Heart left ventricle (tissue), 13 donors: ENCODE data around the gene RNF114.

Source experiments
- POLR2A ChIP-seq, 2 donors: fragments of 450-650 bp; IDR thresholded peaks; one replicate each; pipeline ENCODE4 v1.6.1; 2017; ENCODE audit warnings: antibody characterized with exemption in 2 of 2, mild to moderate bottlenecking in 2 of 2, moderate library complexity in 2 of 2
- TF ChIP-seq, protein P1 (sequence below), 12 donors: fragments of 200-600 bp; sonication (generic) in 4 of 12; IDR thresholded peaks; one replicate each; pipeline versions ENCODE4 v1.5.0 to v1.8.0; 2018 to 2022; ENCODE audit warnings: antibody characterized with exemption in 12 of 12, mild to moderate bottlenecking in 5 of 12
- donor health status: ischemic (EF 13 %, LVEDD 7.1; RV severe dilation, severe dysfunction).
- donor health status: DM: no; HTN: yes; CAD: no.
- donor health status: DM: no; HTN: no; CAD: no.
- donor health status: ischemic (EF 25% LVEDD 6.9; RV normal size, moderate dysfunction).
- donor health status: ischemic (EF 25% LVEDD 5.7; RV mildly dilated, moderate dysfunction).
- donor health status: ischemic (EF 35%, LVEDD 5.7; RV mildly dilated, moderate dysfunction).
- donor health status: nonischemic (EF 11% LVEDD 7.7; RV severe dilation, severe dysfunction).
- donor health status: DM: yes; HTN: yes; CAD: no.
- donor health status: PGD.
- donor health status: ischemic (EF 29% LVEDD 5.4; RV normal size, mild dysfunction).
- donor health status: nonischemic (EF 23%, LVEDD 6.1; RV moderate dilation, normal function).

DNA sequence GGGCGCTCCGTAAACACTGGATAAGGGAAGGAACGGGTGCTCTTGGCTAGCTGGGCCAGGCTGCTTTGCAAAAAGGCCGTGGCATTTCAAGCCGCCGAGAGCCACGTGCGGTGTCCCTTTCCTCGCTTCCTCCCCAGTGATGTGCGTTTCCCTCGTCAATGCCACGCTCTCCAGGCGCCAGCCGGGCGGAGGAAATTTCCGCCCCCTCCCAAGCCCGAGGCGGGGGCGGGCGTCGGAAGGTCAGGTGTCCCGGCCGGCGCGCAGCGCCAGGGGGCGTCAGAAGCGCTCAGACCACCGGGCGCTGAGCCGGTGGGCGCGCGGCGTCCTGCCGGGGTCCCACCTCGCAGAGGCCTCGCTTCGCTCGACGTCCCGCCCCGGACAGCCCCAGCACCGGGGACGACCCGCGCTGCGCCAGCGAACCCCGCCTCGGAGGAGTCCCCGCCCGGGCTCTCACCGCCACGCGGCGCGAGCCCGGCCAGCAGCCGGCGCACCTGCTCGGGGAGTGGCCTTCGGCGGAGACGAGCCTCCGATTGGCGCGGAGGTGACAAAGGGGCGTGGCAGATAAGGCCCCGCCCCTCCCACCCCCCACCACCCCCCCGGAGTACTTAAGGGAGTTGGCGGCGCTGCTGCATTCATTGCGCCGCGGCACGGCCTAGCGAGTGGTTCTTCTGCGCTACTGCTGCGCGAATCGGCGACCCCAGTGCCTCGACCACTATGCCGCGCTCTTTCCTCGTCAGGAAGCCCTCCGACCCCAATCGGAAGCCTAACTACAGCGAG lies 46.3 kb downstream of the RNF114 start, which contains the start of gene SNAI1:
- peak in 1 of 2 donors; percentile 86 for TF ChIP-seq POLR2A (IDR thresholded peaks at IDR 0.05)
- TF ChIP-seq, protein P1, sequence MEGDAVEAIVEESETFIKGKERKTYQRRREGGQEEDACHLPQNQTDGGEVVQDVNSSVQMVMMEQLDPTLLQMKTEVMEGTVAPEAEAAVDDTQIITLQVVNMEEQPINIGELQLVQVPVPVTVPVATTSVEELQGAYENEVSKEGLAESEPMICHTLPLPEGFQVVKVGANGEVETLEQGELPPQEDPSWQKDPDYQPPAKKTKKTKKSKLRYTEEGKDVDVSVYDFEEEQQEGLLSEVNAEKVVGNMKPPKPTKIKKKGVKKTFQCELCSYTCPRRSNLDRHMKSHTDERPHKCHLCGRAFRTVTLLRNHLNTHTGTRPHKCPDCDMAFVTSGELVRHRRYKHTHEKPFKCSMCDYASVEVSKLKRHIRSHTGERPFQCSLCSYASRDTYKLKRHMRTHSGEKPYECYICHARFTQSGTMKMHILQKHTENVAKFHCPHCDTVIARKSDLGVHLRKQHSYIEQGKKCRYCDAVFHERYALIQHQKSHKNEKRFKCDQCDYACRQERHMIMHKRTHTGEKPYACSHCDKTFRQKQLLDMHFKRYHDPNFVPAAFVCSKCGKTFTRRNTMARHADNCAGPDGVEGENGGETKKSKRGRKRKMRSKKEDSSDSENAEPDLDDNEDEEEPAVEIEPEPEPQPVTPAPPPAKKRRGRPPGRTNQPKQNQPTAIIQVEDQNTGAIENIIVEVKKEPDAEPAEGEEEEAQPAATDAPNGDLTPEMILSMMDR (IDR thresholded peaks at IDR 0.05): peak; percentile 23 to 85 (median 62)
